Inflammatory macrophage treated with lipopolysaccharide for 4 hours (primary cell): ENCODE results near the gene MITF.
A peak's percentile ranks its signal among the peaks of the same experiment; 100 is the strongest.

ENCODE experiments used
- DNase-seq: peaks from one replicate; pipeline ENCODE4 v3.0.0-alpha.2; 2020

Gene MITF, protein sequence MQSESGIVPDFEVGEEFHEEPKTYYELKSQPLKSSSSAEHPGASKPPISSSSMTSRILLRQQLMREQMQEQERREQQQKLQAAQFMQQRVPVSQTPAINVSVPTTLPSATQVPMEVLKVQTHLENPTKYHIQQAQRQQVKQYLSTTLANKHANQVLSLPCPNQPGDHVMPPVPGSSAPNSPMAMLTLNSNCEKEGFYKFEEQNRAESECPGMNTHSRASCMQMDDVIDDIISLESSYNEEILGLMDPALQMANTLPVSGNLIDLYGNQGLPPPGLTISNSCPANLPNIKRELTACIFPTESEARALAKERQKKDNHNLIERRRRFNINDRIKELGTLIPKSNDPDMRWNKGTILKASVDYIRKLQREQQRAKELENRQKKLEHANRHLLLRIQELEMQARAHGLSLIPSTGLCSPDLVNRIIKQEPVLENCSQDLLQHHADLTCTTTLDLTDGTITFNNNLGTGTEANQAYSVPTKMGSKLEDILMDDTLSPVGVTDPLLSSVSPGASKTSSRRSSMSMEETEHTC

DNA sequence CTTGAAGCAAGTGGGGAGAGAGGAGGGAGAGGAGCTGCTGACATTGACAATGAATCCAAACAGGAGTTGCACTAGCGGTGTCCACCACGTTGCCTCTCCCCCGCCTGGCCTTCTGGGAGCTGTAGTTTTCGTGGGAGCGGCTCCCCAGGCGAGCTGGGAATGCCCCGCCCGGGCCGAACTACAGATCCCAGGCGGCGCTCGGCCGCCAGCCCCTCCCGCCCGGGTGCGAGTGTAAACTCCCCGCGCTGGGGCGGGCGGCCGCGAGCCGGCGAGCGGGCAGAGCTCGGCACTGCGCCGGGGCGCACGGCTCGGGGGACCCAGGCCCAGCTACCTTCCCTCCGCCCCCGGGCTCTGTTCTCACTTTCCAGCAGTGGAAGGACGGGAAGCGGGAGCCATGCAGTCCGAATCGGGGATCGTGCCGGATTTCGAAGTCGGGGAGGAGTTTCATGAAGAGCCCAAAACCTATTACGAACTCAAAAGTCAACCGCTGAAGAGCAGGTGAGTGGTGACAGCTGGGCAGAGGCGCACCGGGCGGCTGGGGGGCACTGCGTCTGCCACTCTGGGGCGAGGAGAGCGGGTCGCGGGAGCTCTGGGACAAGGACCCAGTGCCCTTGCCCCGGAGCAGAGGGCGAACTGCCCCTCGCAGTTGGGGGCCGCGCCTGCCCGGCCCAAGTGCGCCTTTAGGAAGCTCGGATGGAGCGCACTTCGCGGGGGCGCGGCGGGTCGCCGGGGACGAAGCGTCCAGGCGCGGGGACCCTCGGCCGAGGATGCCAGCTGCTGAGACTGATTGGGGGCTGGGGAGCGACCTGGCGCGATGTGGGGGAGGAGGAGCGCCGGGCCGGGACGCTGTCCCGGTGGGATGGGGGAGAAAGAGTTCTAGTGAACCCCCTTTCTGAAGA is at the start of gene MITF:
TSS of gene MITF (plus strand) at position 261 of the 899 bp plus-strand sequence. CDS start at position 395, 134 bp downstream.
- peak; percentile 95 for DNase-seq

DNA sequence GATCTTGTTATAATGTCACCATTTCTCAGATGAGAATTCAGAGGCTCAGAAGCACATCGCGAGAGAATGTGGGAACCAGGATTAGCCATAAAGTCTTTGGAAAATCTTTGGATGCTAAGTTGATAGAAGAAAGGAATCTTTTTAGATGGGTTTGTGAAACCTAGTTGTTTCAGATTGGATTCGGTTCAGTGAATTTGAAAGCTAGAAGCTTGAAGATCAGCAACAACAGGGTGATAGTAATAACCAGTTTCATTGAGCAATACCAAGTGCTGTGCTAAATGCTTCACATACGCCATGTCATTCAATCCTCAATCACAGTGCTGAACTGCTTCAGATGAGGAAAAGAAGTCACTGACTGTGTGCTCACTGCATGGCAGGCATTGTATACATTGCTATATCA is 47.4 kb upstream of the MITF start:
- DNase-seq, result peak; percentile 50

DNA sequence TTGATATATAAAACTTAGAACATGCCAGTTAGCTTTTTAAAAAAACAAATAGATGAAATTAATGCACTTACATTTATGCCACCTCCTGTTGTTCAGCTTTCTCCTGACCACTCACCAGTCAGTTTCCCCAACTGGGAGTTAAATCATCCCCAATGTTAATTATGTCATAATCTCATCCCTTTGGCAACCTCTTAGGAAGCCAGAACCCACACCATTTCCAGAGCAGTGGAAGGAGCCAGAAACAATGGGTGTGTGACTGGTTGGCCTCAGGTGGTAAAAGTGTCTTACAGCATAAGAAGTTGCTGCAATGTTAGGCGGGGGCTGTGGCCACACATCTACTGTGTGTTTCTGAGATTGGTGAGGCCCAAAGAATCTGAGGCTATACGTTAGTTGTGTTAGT is 46.5 kb upstream of the MITF start:
- DNase-seq, result peak; percentile 54

DNA sequence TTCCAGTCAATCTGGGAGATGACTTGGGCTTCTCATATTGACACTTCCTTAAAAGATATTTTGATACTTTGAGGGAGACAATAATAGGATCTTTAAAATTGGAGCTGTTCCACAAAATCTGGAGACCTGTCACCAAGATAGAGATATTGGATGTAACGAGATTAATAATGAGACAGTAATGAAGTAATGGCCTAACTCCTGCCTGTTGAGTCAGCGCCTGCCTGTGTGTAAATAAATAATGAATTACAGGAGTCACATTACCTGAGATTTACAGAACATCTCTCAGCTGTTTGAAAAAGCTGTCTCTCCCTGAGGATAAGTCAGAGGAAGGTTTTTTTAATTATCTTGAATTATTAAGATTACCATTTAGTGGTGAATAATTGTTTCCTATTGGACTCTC is 43.8 kb upstream of the MITF start:
- DNase-seq, result no peak

DNA sequence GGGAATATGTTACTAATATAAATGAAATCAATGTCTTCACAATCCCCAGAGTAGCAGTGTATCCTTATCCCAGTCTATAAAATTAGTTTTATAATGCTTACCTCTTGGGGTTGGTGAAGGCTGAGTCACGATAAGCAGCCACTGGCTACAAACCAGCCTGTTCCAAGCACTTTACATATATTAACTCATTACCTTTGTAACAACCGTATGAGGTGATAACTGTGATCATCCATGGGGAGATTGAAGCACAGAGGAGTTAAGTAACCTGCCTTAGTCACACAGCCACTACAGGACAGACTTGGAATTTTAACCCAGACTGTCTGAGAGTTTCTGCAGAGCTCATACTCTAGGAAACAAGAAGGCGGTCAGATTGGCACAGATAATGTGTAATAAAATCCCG is 43.3 kb upstream of the MITF start:
- DNase-seq, result peak; percentile 7

DNA sequence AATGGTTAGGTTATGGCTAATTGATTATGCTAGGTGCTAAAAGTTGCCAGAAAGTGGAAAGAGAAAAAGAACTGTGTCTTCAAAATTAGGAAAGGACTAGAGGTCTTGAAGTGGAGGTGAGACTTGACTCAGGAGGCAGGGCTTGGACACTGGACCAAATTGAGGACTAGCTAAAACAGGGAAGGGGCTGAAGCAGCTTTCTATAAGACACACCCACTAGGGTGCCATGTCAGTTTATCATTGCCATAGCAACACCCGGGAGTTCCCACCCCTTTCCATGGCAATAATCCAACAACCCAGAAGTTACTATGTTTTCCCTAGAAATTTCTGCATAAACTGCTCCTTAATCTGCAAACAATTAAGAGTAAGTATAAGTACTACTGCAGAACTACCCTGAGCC is 42.9 kb upstream of the MITF start:
- DNase-seq, result no peak

DNA sequence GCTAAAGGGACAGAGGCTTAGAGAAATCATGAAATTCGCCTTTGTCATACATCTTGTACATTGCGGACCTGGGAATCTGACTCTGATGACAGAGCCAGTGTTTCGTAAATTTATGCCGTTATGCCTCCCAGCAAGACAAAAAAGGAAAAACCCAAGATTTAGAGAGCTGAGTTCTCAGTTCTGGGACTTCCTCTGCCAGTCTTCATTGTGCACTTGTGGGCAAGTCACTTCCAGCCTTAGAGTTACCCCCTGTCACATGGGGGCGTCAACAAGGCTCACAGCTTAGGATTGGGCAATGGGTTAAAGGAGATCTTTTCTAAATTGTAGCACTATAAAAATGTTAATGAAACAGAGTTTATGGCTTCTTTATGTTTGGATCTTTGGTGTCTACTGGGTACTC is 41.9 kb upstream of the MITF start:
- peak; percentile 65 for DNase-seq

DNA sequence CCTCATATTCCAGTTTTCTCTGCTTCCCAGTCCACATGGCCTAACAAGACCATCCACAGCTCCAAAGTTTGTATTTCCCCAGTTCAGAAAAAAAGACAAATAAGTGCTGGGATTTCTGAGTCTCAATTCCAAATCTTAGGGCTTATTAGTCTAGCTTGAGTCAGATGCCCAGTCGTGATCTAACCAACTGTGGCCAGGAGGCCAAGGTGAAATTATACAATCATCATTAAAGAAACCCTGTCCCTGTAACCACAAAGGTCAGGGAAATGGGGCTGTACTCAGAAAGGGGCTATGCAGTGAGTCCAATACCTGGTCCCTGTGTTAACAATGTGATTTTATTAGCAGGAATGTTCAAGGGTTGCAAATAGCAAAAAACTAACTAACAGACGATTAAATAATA is 40.5 kb upstream of the MITF start:
- DNase-seq, result no peak

DNA sequence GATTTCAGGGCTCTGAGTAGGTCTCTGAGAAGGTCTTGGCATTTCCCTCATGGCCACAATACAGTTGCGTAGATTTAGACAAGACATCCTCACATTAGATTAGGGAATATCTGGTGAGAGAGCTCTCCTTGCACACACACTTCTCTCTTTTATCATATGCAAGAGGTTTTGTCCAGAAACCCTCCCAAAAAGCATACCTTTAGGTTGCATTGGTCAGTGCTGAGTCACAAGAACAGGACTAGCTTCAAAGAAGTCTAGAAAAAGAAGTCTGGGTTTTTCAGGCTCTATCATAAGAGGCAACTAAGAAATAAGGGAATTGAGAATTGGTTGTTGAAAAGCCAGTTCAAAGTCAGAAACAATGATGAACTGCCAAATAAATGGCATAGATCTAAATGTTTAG is 40.1 kb upstream of the MITF start:
- no peak for DNase-seq

DNA sequence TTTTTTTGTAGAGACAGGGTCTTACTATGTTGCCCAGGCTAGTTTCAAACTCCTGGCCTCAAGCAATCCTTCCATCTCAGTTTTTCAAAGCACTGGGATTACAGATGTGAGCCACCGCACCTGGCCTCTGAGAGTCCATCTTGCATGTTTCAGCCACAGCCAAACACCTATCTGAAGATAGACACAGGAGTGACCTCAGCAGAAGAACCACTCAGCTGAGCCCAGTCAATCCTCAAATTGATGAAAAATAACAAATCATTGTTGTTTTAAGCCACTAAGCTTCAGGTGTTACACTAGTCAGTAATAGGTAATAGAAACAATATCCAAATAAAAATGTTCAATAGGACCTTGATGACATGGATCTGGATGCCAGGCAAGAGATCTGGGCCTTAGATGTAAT is 38.3 kb upstream of the MITF start:
- no peak for DNase-seq

DNA sequence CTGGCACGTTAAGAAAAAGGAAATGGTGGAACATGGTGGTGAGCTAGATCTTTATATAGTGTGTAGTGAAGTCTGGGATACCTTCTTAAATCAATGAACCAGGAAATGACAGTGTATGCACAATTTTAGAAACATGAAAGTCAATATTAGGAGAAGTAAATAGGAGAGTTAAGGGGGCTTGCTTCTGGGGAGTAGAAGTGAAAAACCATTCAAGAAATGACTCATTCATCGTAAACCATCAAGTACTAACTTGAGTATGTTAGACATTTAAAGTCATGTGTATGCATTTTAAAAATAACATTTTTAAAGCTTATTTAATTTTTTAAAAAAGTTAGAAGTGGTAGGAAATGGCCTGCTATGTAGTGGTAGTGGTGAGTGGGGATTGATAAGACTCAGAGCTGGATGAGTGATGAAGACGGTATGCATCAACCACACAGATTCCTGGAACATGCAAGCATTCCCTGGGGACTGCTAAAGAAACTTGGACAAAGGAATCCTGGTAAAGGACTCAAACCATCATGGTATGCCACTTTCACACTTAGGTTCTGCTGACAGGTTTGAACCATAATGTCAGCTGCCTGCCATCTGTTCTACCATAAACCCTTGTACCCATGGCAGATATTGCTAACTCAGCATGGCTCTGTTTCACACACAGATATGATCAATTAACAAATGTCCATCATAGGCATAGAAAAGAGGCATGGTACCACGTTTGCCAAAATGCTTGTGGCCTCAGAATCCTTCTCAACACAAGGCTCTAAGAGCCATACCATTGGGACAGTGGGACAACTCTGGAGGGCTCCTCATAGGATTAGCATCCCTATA is 28.9 kb upstream of the MITF start:
- DNase-seq, result no peak

DNA sequence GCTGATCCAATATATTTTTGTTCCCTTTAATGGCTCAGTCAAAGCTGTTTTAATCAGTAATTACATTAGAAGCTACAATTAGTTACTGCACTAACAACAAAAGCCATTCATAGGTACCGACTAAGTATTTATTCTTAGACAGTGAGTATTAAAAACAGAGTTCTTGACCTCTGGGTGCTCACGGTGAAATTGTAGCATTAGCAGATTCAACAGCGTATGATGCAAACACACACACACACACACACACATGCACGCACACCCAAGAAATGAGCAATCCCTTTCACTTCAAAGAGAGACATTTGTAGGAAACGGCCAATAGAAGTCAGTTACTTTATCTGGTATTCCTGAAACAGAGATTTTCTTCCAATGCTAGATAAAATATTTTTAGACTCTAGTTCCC is 27.0 kb upstream of the MITF start:
- no peak for DNase-seq

DNA sequence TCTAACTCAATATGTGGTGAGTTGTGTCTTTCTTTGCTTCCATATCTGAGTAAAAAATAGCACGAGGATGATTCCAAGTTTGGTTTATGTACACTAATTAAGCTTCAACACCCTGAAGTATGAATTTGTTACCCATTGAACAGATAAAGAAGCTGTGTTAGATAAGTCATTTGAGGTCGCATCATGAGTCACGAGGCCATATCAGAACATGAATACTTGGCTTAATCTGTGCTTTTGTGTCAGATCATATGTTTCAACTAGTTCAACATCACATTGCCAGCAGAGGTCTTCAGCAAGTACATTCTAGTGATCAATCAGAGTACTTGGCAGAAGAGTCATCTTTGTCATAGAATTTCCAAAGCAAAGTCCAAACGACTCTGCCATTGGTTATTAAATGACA is 26.3 kb upstream of the MITF start:
- DNase-seq, result no peak

DNA sequence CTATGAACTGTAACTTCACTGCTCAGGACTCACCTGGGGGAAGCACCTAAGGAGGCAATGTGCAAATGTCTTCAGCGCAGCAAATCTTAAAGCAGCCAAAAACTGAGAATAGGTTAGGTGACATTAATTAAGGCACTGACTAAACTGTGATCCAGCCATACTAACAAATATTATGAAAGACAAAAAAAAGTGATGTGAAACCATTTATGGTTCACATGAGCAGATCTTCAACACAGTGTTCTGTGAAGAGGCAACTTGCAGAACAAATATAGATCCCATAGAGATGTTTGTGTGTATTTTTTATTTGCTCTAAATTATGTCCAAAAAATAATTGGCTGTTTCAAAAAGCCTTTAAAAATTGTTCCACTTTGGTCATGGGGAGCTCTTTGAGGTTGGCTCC is 24.1 kb upstream of the MITF start:
- peak; percentile 72 for DNase-seq

DNA sequence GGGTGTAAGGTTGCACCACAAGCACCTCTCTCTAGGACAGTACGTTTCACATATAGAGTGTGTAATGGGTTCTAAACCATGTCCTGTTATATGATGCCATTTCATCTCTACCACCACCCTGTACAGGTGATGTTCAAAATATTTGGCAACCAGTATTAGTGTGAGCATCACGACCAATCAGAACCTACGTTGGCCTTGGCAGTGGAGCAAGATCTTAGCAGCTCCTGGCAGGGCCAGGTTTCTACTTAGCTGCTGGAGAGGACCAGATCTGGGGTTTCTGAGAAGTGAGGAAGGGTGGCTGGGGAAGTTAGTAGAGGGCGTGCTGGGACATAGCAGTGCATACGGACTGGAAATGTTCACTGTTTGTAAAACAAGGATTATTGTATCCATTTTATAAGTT is 23.1 kb upstream of the MITF start:
- DNase-seq, result no peak

DNA sequence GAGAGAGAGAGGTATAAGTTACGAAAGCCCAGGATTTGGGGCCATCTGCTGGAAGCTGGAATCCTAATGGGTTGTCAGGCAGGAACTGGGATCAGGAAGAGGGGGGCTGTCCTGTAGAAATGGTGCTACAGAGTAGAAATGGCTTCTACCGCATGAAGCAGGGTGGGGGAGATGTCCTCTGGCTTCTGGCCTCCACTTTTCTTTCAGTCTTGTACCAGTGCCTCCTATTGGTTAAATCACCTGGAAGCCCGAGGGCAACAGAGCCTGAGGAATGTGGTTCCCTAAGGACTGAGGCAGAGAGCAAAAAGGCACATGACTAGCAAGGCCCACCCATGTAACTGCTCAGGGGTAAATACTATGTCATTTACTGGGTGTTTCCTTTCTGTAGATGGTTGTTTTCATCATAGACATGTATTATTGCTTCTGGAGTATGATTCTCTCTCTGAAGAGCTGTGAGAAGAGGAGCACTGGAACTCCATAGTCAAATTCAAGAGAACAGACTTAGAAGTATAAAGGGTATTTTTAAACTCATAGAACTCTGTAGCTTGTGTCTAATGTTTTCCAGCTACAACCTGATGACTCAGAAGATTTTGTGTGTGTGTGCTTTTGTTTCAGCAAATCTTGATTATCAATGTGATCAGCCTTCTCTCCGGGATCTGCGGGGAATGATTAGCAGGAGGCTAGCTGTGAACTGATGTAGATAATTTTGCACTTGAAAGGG is 20.2 kb upstream of the MITF start:
- DNase-seq, result no peak

DNA sequence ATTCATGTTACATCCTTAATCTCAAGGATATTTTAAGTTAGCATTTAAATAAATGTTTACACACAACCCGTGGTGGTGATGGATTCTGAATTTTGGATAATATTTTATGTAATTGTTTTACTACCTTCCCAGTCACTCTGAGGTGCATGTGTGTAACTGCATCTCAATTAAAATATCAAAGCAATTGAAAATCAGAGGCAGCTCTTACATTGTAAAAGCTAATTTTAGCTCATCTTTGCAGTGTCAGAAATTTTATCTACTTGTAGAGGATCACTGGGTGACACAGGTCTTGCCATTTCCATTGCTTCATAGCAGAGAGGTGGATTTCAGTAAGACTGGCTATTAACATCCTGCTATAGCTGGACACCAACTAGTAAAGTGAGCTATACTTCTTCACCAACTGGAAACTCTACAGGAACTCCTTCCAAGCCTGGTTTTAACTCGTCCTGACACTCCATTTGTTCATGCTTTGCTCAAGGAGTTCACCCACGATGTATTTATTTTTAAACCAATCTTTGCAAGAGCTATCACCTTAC is 19.6 kb upstream of the MITF start:
- DNase-seq, result no peak

DNA sequence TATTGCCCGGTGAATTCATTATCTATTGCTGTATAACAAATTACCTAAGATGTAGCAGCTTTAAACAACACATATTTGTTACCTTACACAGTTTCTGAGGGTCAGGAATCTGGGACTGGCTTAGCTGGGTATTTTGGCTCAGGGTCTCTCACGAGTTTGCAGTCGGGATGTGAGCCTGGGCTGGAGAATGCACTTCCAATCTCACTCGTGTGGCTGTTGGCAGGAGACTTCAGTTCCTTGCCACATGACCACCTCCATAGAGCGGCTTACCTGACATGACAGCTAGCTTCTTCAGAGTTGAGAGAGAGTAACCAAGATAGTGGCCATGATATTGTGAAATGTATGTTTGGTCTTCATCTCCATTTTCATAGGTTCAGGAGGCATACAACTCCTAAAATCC is 18.4 kb upstream of the MITF start:
- DNase-seq, result no peak

DNA sequence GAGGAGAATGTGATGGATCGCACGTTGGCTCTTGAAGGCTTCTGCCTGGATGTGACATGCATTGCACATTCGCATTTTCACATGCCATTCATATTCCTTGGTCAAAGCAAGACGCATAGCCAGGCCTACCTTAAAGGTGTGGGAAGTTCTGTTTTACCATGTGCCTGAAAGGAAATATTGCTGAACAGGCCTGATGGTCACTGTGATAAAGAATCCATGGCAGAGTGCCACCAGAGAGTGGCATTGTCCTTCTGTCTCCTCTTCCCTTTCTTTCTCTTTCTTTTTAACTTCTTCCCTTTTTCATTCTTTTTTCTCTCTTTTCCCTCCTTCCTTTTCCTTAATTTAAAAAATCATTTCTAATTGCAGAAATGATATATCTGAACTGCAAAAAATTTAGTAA is 15.9 kb upstream of the MITF start:
- DNase-seq, result no peak

DNA sequence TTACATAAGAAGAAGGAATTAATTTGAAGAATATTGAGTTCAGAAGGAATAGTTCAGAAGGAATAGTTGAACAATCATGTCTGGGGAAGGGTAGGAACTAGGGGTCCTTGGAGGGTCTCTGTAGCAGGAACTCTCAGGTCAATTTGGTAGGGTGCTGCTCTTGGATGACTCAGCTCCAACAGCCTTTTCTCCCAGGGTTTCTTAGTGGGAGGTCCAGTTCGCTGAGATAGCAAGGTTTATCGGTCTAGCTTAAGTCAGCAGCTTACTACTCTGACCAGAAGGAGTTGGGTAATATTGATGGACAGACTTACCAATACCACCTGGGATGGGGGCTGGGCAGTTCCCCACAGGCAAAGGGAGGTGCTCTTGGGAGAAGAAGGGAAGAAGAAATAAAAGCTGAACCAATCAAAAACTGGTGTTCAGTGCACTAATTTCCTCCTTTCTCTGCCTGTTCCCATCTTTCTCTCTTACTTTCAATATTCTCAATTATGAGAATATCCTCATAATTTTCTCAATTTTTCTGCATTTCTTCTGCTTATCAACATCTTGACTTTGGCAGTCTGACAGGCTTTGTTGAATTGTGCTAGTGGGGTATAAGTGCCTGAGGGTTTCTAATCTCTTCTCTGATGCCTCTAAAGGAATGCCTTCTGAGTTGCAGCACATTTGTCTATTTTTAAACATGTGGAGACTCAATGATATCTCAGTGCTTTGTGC is 14.4 kb upstream of the MITF start:
- no peak for DNase-seq

DNA sequence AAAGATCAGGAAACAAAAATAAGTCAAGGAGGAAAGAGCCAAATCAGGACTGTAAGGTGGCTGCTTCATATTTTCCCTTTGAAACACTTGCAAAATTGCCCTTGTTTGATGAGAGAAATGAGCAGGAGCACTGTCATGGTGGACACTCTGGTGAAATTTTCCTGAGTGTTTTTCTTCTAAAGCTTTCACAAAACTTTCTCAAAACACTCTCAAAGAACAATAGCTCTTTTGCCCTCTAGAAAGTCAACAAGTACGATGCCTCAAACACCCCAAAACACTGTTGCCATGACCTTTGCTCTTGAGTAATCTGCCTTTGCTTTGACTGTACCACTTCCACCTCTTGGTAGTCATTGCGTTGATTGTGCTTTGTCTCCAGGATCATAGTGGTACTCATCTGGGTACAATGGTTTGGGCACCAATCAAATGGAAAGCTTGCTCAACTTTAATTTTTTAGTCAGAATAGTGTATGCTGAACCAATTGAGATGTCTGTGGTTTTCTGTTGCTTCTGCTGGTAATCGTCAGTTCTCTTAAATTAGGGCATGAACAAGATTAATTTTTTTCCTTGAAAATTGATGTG is 13.2 kb upstream of the MITF start:
- no peak for DNase-seq
